Stomach (tissue), 4 donors: ENCODE measurements around the gene FOSL2.

Experiments
- CTCF ChIP-seq, 7 experiments: fragments of 450-650 bp in 4 of 7; fragments of 200-600 bp in 3 of 7; sonication (generic) in 3 of 7; IDR thresholded peaks; one replicate each; pipeline ENCODE4 v1.5.1; 2016 to 2019; ENCODE audit warnings: antibody characterized with exemption in 7 of 7, control low read depth in 2 of 7, mild to moderate bottlenecking in 1 of 7
- POLR2A ChIP-seq, 4 donors: fragments of 450-650 bp; IDR thresholded peaks; one replicate each; pipeline ENCODE4 v1.6.1; 2016; ENCODE audit warnings: antibody characterized with exemption in 4 of 4, control low read depth in 2 of 4, mild to moderate bottlenecking in 1 of 4, moderate library complexity in 1 of 4

- TF ChIP-seq POLR2A (IDR thresholded peaks at IDR 0.05), result no peak
- TF ChIP-seq CTCF (IDR thresholded peaks at IDR 0.05), result no peak
Measured at GRCh38 chr2:28358668-28359201, 33.9 kb upstream of the FOSL2 start.
